ENCODE results near the gene FOXP1.

GRCh38 chr3:71210257-71211007, 373.1 kb downstream of the FOXP1 start:
- TF ChIP-seq POLR2A (conservative IDR thresholded peaks at IDR 0.05), result no peak
- no peak for TF ChIP-seq FOXK1 (CRISPR knock-in tag; IDR thresholded peaks at IDR 0.05; ENCODE audit: borderline replicate concordance)
